Stimulated activated CD4-positive, alpha-beta T cell treated with anti-CD3 and anti-CD28 coated beads, Interleukin-15, amount 100 ng/mL, for 48 hours (primary cell): ENCODE measurements around the gene SDSL.

Source experiments
- DNase-seq, 2 donors: peaks; one replicate each; pipeline ENCODE4 v3.0.0-alpha.2; 2020; ENCODE audit warnings: low read depth in 2 of 2

The SDSL gene

DNA sequence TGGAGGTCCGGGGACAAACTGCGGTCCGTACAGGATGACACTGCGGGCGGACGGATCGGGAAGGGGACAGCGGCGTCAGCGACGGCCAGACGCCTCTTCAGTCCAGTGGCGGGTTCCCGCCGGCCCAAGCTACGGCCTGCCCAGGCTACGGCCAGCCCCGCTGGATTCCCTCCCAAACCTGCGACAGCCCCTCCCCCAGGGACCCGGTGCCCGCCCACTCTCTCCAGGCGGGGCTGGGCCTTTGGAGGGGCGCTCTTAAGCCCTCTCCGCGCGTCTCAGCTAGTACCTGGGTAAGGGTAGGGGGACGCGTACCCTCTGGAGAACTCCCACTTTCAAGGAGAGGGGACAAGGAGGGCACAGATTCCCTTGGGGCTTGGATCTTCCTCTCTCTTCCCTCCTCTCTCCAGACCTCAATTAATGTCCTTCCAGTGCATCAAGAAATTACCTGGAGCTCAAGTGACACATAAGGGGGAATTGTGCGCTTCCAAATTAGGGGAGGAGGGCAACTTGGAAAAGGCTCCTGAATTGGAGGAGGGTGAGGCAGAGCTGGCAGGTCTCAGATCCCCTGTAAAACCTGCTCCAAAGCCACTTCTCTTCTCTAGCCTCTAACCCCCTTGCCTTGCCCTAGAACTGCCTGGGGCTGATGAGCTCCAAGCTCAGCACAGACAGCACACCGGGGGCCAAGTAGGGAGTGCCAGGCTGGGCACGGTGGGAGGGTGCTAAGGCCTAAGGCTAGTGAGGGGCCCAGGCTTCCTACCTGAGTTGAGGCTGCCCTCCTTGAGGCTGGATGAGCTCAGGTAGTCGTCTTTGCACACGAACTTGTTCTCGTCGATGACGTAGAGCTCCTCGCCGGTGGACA lies 46.4 kb downstream of the SDSL start:
- DNase-seq: no peak

DNA sequence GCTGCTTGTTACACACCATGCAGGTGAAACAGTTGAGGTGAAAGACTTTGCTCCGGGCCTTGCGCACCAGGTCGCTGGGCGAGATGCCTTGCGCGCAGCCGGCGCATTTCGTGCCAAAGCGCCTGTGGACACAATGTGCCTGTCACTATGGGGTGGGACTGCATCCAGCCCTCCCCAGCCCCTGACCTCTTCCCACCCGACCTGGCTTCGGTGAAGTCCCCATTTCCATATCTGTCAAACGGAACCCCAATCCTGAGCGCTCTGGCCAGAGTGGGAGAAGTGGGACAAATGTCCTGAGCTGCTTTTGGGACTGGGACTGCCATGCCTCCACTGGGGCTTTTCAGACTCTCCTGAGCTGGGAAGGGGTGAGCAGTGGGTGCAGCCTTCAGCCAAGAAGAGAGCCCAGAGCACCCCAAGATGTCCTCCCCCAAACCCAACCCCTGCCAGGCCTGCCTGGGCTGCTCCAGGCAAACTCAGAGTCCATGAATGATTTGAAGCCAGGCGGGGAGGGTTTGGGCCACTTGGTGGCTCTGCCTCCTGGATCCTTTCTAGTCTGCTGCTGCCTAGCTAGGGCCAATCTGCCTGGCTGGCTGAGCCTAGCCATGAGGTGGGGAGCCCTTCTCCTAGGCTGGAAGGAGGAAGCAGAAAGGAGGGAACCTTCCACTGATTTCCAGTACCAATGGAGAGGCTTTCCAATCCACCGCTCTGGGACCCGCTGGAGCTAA lies 47.2 kb downstream of the SDSL start:
- DNase-seq: no peak

DNA sequence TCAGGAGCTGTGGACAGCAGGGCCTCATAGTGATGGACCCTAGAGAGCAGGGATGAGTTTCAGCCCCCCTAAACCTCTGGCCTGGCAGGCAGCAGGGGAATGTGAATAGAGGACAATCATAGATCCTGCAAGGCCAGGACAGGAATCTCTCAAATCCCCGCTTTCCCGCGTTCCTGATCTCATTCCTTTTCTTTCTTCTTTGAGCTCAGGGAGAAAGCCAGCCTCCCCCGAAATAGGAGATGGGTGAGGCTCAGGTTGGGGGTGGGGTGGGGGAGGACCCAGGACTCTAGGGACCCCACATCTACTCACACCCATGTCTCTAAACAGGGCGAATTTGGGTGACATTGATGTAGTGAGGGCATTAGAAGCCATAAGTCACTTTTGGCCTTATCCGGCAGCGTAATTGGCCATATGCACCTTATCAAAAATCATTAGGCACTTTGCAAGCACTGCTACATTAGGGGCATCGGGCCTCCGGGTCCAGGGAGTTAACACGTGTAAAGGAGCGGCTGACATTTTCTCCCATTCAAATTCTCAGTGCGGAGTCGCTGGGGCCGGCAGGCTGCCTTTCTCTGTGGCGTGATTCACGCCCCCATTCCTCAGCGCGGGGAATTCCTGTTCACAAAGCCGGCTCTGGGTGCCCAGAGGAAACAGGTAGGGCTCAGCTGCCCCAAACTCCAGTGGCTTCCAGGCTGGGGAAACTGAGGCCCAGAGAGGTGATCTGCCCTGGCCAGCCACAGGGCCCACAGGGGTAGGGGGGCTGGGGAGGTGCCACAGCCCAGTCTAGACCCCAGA lies 48.0 kb downstream of the SDSL start:
- DNase-seq: no peak

DNA sequence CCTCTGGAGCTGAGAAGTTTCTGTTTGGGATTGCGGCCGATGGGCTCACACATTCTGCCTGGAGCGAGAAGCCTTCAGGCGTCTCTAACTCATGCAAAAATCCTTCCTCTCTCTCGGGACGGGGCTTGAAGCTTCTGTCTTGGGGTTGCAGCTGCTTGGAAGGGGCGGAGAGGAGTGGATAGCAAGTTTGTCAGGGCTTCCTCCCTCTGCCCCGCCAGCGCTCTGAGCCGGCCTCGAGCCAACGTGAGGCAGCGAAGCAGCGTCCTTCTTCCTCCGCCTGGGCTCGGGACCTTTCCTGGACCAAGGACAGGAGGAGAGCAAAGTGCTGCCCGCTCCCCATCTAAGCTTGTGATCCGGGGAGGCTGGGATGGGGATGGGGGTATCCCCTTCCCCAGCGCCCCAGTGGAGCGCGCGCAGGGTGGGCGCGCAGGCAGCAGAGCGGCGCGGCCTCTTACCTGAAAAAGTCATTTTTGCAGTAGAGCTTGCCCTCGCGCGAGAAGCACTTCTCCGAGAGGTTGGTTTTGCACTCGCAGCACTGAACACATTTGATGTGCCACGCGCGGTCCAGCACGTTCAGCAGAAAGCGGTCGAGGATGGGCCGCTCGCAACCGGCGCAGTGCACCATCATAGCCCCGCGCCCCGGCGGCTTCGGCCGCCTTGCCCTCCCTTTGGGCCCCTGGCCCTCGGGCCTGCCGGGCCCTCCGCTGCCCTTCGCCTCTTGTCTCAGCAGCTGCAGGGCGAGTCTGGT lies 48.9 kb downstream of the SDSL start:
- DNase-seq: no peak

DNA sequence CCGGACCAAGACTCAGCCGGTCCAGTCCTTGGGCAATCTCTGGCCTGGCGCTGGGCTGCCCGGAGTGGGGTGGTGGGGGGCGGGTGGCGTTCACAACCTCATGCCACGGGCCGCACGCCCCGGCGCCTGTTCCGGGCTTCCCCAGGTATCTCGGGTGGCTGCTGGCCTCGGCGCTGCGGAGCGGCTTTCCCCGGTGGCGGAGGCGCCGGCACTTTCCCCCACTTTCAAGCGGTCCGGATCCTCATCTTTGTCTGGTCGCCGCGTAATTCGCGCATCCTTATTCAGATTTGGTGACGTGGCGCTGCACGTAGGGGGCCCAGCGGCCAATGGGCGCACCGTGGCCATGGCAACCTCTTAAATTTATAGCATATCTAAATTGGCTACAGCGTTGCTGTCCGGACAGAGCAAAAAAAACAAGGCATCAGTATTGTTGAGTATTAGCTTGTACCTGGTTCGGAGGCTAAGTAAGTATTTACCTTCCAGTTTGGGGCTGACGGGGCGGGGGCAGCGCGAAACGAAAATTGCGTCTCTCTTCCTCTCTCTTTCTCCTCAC lies 49.5 kb downstream of the SDSL start, which contains the start of gene LHX5:
Gene LHX5 (minus strand): TSS at position 253 of the 553 bp plus-strand sequence. CDS start 373 bp downstream, outside the sequence.
- DNase-seq: no peak

DNA sequence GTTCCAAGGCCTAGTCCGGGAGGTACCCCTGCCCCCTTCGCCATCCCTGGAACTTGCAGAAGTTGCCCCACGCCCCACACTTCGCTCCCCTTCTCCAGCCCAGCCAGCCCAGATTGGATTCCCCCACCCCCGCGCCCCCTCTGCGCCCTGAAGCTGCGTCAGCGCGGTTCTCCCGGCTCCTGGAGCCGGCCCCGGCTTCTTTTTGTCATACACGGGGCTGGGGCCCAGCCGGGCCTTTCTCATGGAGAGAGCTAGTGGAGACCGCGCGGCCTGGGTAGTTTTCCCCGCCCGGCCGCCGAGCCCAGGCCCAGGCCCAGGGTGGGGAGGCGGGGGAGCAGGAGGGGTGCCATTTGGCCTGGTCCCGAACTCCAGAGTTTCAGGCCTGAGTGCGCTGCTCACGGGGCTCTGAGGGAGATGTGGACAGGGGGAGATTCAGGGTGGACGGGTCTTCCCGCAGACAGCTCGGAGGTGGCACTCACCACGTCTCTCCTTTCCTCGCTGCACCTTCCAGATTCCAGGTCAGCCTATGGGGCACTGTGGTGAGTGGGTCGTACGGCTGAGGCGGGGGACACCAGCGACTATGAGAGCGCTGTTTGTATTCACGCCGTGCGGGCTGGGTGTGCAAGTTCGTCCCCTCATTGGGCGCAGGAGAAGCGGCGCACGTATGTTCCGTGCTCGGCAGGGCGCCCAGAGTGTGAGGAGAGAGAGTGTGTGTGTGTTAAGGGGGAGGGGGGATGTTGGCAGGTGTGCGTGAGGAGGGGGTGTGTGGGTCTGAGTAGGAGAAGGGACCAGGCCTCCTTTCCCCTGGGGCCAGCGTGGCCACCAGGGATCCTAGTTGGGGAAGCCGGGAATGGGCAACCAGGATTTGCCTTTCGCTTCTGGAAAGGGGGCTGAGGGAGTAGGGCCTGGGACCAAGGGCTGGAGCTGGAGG lies 50.3 kb downstream of the SDSL start:
- no peak for DNase-seq

DNA sequence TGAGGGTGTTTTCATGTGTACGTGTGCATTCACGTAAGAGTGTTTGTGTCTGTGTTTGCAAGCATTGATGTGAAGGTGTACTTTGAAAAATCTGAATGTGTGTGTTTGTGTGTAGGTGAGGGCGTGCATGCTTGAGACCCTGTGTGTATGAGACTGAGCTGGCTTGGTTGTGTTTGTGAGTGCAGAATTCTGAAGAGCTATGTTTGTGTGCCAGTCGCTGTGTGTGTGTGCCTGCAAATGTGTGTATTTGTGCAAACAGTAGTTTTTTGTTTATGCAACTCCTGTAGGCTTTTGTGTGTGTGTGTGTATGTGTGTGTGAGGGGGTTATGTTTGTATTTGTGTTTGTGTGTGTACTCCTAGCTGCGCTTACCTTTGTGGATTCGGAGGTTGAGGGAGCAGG lies 51.2 kb downstream of the SDSL start:
- no peak for DNase-seq

DNA sequence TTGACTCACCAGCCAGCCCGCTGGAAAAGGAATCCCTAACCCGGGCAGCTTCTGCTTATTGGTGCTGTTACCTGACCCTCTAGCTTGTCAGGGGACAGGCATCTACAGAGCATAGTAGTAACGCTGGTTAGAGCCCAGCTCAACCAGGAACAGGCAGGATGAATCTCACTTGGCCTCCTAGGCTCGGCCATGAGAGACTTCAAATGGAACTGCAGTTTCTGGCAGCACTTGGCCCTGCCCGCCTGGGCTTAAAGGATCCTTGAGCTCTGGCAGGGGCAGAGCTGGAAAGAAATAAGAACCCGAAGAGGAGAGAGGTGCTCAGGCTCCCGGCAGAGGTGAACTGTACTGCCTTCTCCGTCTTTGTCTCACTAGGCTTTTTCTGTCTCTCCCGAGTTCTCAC lies 51.8 kb downstream of the SDSL start:
- DNase-seq: no peak

DNA sequence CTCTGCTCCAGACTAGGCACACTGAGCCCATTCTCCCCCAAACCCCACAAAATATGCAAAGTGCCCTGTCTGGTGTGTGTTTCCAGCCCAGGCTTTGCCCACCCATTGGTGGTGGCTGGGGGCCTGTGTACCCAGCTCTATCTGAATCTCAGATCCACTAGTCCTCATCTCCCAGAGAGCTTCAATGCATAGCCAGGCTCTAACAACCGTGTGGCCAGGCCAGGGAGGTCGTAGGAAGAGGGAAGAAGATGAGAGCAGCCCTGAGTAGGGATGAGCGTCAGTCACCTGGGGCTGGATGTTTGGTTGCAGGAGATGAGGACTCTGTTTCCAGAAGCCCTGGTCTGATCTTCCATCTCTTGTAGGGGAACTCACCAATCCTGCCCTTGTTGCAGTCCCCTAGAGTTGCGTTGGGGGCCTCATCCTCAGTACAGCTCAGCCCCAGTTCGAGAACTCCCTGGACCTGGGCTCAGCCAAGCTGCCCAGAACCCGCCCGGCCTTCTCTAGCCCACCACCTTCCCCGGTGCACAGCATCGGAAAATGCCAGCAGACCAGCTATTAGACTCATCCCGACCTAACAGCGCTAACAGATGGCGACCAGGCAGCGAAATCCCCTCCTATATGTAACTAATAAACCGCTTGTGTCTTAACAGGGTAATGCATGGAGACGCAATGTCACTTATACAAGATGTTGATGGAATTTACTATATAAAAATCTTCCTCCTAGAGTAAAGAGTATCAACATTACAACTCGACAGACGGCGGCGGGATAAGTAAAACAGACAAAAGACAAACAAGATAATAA lies 52.7 kb downstream of the SDSL start:
- DNase-seq: no peak

DNA sequence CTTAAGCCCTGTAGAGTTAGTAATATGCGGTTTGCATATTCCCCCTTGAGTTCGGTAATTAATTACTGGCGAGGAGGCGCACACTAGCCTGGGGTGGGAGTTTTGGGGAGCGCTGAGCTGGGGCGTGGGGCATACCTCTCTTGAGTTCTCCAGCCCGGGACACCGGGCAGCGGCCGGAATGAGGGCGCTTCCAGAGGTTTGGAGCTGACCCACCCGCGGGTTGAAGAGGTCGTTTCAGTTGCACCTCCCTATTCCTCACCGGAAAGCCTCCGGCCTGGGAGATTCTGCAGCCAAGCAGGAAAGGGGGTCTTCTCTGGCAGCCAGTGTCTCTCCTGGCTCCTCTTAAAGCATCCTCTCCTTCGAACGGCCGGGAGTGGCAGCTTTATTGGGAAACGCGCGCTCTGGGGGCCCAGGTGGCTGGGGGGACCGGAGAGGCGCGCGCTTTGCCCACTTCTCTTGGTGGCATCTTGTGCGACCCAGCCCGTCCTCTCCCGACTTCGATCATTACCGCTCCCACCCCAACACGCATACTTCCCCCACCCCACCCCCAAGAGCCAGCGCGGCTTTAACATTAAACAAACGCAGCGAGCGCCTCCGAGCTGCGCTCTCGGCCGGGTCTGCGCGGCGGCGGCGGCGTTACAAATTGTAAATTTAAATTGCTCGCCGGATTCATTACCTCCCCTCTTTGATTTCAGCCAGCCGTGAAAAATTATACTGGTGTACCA lies 53.4 kb downstream of the SDSL start:
- DNase-seq: no peak

DNA sequence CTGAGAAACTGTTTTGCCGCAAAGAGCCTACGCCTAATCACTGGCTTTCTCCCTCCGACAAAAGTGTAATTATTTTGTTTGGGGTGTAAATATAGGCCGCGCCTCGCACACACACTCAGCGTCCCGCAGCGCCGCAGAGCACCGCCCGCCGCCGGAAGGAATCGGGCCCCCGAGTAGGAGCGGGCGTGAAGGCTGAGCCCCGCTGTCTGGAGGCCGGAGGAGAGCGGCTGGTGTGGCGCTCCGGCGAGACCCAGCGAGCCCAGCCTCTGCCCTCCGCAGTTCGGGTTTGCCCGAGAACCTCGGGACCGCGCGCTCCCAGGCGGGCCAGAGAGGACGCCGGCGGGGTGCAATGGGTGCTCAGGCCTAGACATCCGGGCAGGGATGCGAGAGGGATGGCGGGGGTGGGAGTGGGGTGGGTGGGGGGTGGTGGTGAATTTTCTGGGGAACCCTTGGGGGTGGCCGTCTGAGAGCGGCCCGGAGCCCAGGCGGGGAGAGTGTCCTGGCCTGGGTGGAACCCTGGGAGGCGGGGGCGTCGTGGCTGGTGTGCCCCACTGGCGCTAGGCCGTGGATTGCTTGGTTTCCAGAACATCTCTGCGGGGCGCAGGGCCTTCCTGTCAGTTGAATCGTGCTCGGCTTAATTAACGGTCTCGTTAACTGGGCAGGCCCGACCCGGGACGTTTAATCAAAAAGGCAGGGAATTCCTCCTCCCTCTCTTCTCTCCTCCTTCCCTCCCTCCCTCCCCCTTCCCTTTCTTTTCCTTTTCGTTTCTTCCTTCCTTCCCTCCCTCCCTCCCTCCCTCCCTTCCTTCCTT lies 54.2 kb downstream of the SDSL start:
- no peak for DNase-seq

DNA sequence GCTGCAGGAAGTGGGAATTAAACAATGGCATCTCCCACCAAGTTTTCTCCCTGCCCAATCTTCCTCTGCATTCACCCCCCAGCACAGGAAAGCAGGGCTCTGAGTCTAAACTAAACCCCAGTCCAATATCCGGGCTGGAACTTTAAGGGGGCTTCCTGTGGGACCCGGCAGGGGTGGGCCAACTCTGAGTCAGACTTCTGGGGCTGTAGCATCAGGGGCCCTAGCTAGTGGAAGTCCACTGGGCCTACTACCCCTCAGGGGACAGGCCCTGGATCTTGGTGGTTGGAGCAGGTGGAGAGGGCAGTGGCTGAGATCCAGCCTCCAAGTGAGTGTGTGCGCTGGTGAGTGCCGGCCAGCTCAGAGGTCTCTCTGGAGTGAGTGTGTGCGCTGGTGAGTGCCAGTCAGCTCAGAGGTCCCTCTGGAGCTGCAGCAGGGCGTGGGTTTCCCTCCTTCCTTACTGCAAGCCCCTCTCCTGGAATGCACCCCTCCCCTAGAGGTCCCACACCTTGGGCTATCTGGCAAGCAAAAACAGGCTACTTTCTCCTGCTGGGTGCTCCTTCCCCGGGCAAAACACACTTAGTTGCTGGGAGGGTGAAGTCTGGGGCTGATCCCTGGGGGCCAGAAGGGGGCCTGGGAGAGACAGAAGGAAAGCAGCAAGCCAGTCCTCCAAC lies 55.1 kb downstream of the SDSL start:
- DNase-seq: no peak

DNA sequence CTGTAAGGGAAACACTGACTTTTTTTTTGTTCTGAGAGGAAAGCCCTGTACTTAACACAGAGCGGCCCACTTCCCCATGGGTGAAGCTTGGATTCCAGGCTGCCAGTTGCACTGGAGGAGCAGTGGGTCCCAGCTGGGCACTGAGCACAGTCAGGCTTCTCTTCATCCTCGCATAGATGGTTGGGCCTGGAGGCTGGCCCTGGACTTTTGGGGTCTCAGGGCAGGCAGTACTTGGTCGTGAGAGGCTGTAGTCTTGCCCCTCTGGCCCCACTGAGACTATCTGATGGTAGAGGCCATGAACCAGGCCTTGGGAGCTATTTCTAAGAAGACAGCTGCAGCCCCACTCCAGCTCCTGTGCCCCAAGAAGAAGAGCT lies 55.6 kb downstream of the SDSL start:
- DNase-seq: no peak

DNA sequence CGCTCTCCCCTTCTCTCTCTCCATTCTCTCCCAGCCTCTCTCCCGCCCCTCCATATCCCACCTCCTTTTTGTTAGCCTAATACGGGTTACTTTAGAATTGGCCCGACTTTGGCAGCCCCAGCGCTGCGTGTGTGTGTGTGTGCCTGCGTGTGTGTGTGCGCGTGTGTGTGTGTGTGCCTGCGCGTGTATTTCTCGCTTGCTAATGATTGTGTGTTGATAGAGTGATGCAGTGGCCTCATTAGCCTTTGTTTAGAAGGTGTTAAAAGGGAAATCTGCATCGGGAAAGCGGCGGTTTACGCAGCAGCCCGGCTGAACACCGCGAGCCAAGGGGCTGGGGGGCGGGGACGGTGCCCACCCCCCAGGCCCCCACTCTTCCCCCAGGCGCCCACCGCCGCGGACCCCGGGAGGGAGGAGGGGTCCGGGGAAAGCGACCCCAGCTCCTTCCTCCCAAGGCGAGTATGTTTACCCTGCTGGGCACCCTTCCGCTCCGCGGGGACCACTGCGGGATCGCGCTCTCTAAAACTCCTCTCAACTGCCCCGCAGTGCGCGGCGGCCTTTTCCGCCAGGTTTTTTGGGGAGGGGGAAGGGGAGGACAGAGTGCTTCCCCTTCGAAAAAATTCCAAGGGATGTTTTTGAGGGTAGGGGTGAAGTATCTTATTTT lies 56.3 kb downstream of the SDSL start:
- no peak for DNase-seq

DNA sequence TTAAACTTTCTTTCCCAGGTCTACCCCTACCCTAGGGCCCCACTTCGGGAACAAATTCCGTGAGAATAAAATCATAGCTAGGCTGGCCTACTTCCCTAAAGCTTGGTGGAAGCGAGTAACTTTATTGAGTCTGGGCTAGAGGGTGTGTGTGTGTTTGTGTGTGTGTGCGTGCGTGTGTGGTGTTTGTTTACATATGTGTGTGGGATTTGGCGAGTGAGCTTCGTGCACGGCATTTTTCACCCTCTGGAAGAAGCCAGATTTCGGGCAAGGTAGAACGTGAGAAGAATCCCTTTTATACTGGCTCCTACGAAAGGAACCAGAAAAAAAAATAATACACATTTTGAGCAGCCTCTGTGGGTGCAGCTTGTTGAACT lies 57.0 kb downstream of the SDSL start:
- no peak for DNase-seq

DNA sequence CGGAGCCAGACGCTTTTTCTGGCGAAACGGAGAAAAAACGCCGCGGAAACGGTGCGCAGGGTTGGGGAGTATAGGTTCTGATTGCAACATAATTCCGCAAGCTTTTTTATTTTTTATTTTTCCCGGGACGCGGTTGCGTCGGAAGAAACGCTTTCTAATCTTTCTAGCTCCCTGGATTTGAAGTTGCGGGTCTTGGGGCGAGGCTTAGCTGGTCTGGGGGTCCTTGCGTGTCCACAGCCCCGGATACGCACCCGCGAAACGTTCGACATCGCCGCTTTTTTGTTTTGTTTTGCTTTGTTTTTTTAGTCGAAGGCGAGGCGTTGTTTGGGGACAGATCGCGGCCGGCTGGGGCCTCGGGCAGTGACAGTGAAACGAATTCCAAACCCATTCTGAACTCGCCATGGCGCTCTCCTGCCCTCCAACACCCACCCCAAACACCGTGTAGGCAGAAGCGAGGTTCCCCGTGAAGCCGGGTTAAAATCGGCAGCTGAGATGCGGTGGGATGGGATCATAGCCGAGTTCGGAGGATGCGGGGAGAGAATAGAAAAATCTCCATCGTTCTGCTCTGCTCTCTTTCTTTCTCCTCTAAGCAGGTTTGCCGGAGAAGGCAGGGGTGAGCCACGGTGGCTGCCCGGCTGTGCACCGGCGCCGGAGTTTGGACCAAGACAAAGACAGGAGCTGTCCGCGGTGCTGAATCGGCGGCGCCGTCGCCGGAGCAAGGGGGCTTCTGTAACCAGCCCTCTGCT lies 57.6 kb downstream of the SDSL start:
- DNase-seq: no peak
